IPS DF 19.7 (cell line): ENCODE data around the gene PLCG2.

Experiments
- DNase-seq: peaks from one replicate; pipeline ENCODE4 v3.0.0-alpha.2; 2013; ENCODE audit warnings: low read depth, low spot score

PLCG2 gene

GRCh38 chr16:81843683-81844082, 64.6 kb downstream of the PLCG2 start:
- no peak for DNase-seq

GRCh38 chr16:81846105-81846504, 67.0 kb downstream of the PLCG2 start:
- DNase-seq, result no peak

GRCh38 chr16:81848306-81848853, 69.3 kb downstream of the PLCG2 start:
- no peak for DNase-seq

GRCh38 chr16:81850197-81850944, 71.3 kb downstream of the PLCG2 start:
- no peak for DNase-seq

- no peak for DNase-seq
These were observed 73.3 kb downstream of the PLCG2 start for GRCh38 chr16:81852347-81852746.

GRCh38 chr16:81855552-81856153, 76.6 kb downstream of the PLCG2 start:
- DNase-seq, result no peak

- no peak for DNase-seq
These were observed 81.5 kb downstream of the PLCG2 start for GRCh38 chr16:81860287-81861266.

GRCh38 chr16:81861503-81861902, 82.4 kb downstream of the PLCG2 start:
- DNase-seq, result no peak

GRCh38 chr16:81861915-81862314, 82.8 kb downstream of the PLCG2 start:
- DNase-seq, result no peak

GRCh38 chr16:81863630-81864352, 84.7 kb downstream of the PLCG2 start:
- DNase-seq, result no peak

- no peak for DNase-seq
These were observed 85.7 kb downstream of the PLCG2 start for GRCh38 chr16:81864646-81865382.

GRCh38 chr16:81866820-81867440, 87.8 kb downstream of the PLCG2 start:
- no peak for DNase-seq

- no peak for DNase-seq
These were observed 89.1 kb downstream of the PLCG2 start for GRCh38 chr16:81868057-81868748.

GRCh38 chr16:81869326-81869725, 90.2 kb downstream of the PLCG2 start:
- no peak for DNase-seq

- no peak for DNase-seq
These were observed 94.1 kb downstream of the PLCG2 start for GRCh38 chr16:81873206-81873605.

- no peak for DNase-seq
These were observed 95.0 kb downstream of the PLCG2 start for GRCh38 chr16:81873843-81874752.

- DNase-seq, result no peak
These were observed 96.4 kb downstream of the PLCG2 start for GRCh38 chr16:81875461-81875860.

GRCh38 chr16:81876273-81876900, 97.3 kb downstream of the PLCG2 start:
- DNase-seq, result no peak
